Mesenchymal stem cell (in vitro differentiated cells and primary cell): Measurements from ENCODE around the gene HSD17B14.
A peak's percentile ranks its signal among the peaks of the same experiment; 100 is the strongest.

ENCODE experiments used
- DNase-seq: peaks from one replicate; pipeline ENCODE4 v3.0.0-alpha.2; 2013
- H2AFZ ChIP-seq: one replicate; pipeline ENCODE4 v1.6.1; 2013; ENCODE audit warnings: low read depth, mild to moderate bottlenecking, control low read depth, inconsistent platforms, low read length, moderate library complexity
- H2AK5ac ChIP-seq: 2 replicates; pipeline ENCODE4 v1.6.1; 2013; ENCODE audit warnings: low read length, moderate library complexity, mild to moderate bottlenecking, inconsistent platforms; ENCODE audit not compliant: severe bottlenecking
- H2BK120ac ChIP-seq: one replicate; pipeline ENCODE4 v1.6.1; 2013; ENCODE audit warnings: low read depth, mild to moderate bottlenecking, inconsistent platforms, low read length, moderate library complexity
- H2BK12ac ChIP-seq, 2 experiments: one replicate each; pipeline ENCODE4 v1.6.1; 2013; ENCODE audit warnings: inconsistent platforms in 2 of 2, low read length in 2 of 2, mild to moderate bottlenecking in 2 of 2, moderate library complexity in 2 of 2, control low read depth in 1 of 2
- H2BK15ac ChIP-seq: one replicate; pipeline ENCODE4 v1.6.1; 2013; ENCODE audit warnings: mild to moderate bottlenecking, low read depth, inconsistent platforms; ENCODE audit not compliant: poor library complexity, severe bottlenecking
- H2BK5ac ChIP-seq: 2 replicates; pipeline ENCODE4 v1.6.1; 2013; ENCODE audit warnings: low read depth, mild to moderate bottlenecking, low read length, control low read depth, inconsistent platforms; ENCODE audit not compliant: poor library complexity, severe bottlenecking
- H3K14ac ChIP-seq, 2 experiments: one replicate each; pipeline ENCODE4 v1.6.1; 2013; ENCODE audit warnings: inconsistent platforms in 2 of 2, low read length in 2 of 2, control low read depth in 1 of 2, mild to moderate bottlenecking in 1 of 2, moderate library complexity in 1 of 2
- H3K18ac ChIP-seq, 2 experiments: one replicate each; pipeline ENCODE4 v1.6.1; 2013; ENCODE audit warnings: inconsistent platforms in 2 of 2, low read length in 2 of 2, control low read depth in 1 of 2, low read depth in 1 of 2, mild to moderate bottlenecking in 1 of 2
- H3K23ac ChIP-seq, 2 experiments: one replicate each; pipeline ENCODE4 v1.6.1; 2013; ENCODE audit warnings: inconsistent platforms in 2 of 2, low read length in 2 of 2, mild to moderate bottlenecking in 2 of 2, moderate library complexity in 2 of 2, control low read depth in 1 of 2
- H3K27ac ChIP-seq: 2 replicates; pipeline ENCODE4 v1.5.1; 2013; ENCODE audit warnings: mild to moderate bottlenecking, moderate library complexity, low read length, control low read depth, inconsistent platforms; ENCODE audit not compliant: poor library complexity, severe bottlenecking
- H3K27me3 ChIP-seq, 2 experiments: 2 replicates each; pipeline versions ENCODE4 v1.6.1 to v1.7.0; 2013; ENCODE audit warnings: low read length in 2 of 2, mild to moderate bottlenecking in 2 of 2, moderate library complexity in 2 of 2, control low read depth in 1 of 2, inconsistent platforms in 1 of 2; ENCODE audit not compliant: control insufficient read depth in 1 of 2, insufficient read depth in 1 of 2
- H3K36me3 ChIP-seq, 2 experiments: 2 replicates each; pipeline versions ENCODE4 v1.6.1 to v1.7.0; 2013; ENCODE audit warnings: low read length in 2 of 2, control low read depth in 1 of 2, inconsistent platforms in 1 of 2, low read depth in 1 of 2, mild to moderate bottlenecking in 1 of 2; ENCODE audit not compliant: insufficient read depth in 2 of 2, control insufficient read depth in 1 of 2
- H3K4ac ChIP-seq, 2 experiments: one replicate each; pipeline ENCODE4 v1.6.1; 2013; ENCODE audit warnings: inconsistent platforms in 2 of 2, low read length in 2 of 2, mild to moderate bottlenecking in 2 of 2, moderate library complexity in 2 of 2, control low read depth in 1 of 2, low read depth in 1 of 2
- H3K4me1 ChIP-seq: 2 replicates; pipeline ENCODE4 v1.6.1; 2013; ENCODE audit warnings: low read depth, low read length, control low read depth; ENCODE audit not compliant: control insufficient read depth, insufficient read depth
- H3K4me2 ChIP-seq: 2 replicates; pipeline ENCODE4 v1.6.1; 2013; ENCODE audit warnings: low read length, mild to moderate bottlenecking, inconsistent platforms; ENCODE audit not compliant: poor library complexity, severe bottlenecking
- H3K4me3 ChIP-seq, 2 experiments: 2 replicates each; pipeline versions ENCODE4 v1.5.1 to v1.7.0; 2013; ENCODE audit warnings: low read length in 2 of 2, mild to moderate bottlenecking in 2 of 2, control low read depth in 1 of 2, low read depth in 1 of 2; ENCODE audit not compliant: insufficient read depth in 1 of 2
- H3K79me1 ChIP-seq: replicated peaks from 2 replicates; pipeline ENCODE4 v1.6.1; 2013; ENCODE audit warnings: mild to moderate bottlenecking, control low read depth, low read length, inconsistent platforms; ENCODE audit not compliant: poor library complexity, severe bottlenecking
- H3K9ac ChIP-seq: 2 replicates; pipeline ENCODE4 v1.7.0; 2013; ENCODE audit warnings: mild to moderate bottlenecking, low read length, moderate library complexity
- H3K9me3 ChIP-seq: 2 replicates; pipeline ENCODE4 v1.7.0; 2013; ENCODE audit warnings: mild to moderate bottlenecking, low read length; ENCODE audit not compliant: control insufficient read depth
- H4K8ac ChIP-seq: one replicate; pipeline ENCODE4 v1.6.1; 2013; ENCODE audit warnings: inconsistent platforms, mild to moderate bottlenecking, low read length, moderate library complexity
- H4K91ac ChIP-seq: one replicate; pipeline ENCODE4 v1.6.1; 2013; ENCODE audit warnings: mild to moderate bottlenecking, low read length, inconsistent platforms
- WGBS: methylation state at CpG from one replicate; pipeline ENCODE4 v1.1.7; 2013; ENCODE audit warnings: mixed read lengths; 5-methylcytosine and 5-hydroxymethylcytosine counted together

Gene HSD17B14

DNA sequence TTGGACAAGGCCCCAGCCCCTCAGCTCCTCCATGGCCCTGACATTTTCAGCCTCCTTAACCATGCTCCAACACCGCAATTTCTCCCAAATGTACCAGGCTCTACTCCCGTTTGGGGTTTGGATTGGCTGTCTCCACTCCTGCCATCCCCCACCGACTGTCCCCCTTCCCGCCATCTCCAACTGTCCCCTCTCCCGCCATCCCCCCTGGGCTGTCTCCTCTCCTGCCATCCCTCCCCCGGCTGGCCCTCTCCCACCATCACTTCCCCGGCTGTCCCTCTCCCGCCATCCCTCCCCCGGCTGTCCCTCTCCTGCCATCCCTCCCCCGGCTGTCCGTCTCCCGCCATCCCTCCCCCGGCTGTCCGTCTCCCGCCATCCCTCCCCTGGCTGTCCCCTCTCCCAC lies 30.8 kb downstream of the HSD17B14 start:
- Histone ChIP-seq H3K27me3 (no peaks in the 10 kb centered on the region), H2BK5ac (no peak overlapping the region), H2BK12ac (no peak overlapping the region), H3K36me3 (peaks cover 3 to 24% of the 10 kb centered on the region in 2 experiments), H2BK15ac (no peak overlapping the region), H3K27ac (no peak overlapping the region), H2BK120ac (no peak overlapping the region), H2AK5ac (no peak overlapping the region), H4K8ac (peak overlapping the region; percentile 14), H3K79me1 (peaks cover 20% of the 10 kb centered on the region), H3K9ac (no peak overlapping the region), H3K18ac (no peak overlapping the region), H4K91ac (no peak overlapping the region), H3K23ac (no peak overlapping the region), H3K4me3 (no peak overlapping the region), H3K14ac (no peak overlapping the region), H3K4ac (no peak overlapping the region), H2AFZ (no peak overlapping the region), H3K4me1 (peaks cover 27% of the 10 kb centered on the region), H3K9me3 (no peaks in the 10 kb centered on the region), H3K4me2 (no peak overlapping the region)
- DNase-seq, result no peak
- WGBS, result 97% methylated on average over 14 of the region's 15 CpGs

DNA sequence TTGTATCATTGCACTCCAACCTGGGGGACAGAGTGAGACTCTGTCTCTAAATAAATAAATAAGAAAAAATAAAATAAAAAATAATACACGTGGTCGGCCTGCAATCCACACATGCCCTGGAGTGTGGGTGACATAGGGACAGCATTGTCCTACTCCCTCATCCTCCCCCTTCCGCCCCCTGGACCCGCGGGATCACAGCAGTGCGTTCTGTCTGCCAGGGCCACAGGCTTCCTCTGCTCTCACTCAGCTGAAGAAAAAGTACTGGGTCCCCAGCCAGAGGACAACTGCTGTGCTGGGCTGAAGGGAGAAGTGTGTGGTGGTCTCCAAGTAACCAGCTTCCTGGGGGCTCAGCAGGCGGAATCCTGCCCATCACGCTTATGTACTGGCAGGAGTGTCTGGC lies 31.8 kb downstream of the HSD17B14 start:
- Histone ChIP-seq H2AFZ (no peak overlapping the region), H3K27ac (no peak overlapping the region), H2BK15ac (no peak overlapping the region), H3K4me2 (no peak overlapping the region), H3K23ac (no peak overlapping the region), H3K18ac (no peak overlapping the region), H2BK12ac (no peak overlapping the region), H2BK5ac (no peak overlapping the region), H2BK120ac (no peak overlapping the region), H3K4ac (no peak overlapping the region), H4K8ac (peak overlapping the region; percentile 19), H3K27me3 (no peaks in the 10 kb centered on the region), H3K9ac (no peak overlapping the region), H4K91ac (no peak overlapping the region), H3K4me3 (no peak overlapping the region), H3K36me3 (peaks cover 3 to 31% of the 10 kb centered on the region in 2 experiments), H3K4me1 (peaks cover 29% of the 10 kb centered on the region), H3K79me1 (peaks cover 20% of the 10 kb centered on the region), H3K9me3 (no peaks in the 10 kb centered on the region), H3K14ac (no peak overlapping the region), H2AK5ac (no peak overlapping the region)
- 86% methylated on average over 8 of the region's 8 CpGs for WGBS
- no peak for DNase-seq

DNA sequence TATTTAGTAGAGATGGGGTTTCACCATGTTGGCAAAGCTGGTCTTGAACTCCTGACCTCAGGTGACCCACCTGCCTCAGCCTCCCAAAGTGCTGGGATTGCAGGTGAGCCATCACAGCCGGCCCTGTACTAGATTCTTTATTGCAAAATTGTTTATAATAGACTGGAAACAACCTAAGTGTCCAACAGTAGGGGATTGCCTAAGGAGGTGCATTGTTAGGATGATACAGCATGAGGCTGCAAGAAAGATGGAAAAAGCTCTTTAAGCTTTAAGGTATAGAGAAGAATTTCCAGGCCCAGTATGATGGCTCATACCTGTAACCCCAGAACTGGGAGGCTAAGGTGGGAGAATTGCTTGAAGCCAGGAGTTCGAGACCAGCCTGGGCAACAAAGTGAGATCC lies 33.7 kb downstream of the HSD17B14 start:
- Histone ChIP-seq H4K91ac (no peak overlapping the region), H3K18ac (no peak overlapping the region), H2BK5ac (no peak overlapping the region), H2BK120ac (no peak overlapping the region), H3K4me2 (no peak overlapping the region), H2BK15ac (no peak overlapping the region), H2AFZ (no peak overlapping the region), H4K8ac (no peak overlapping the region), H3K23ac (no peak overlapping the region), H3K9ac (no peak overlapping the region), H3K14ac (no peak overlapping the region), H2BK12ac (no peak overlapping the region), H3K4me3 (no peak overlapping the region), H3K4me1 (peaks cover 33% of the 10 kb centered on the region), H3K4ac (no peak overlapping the region), H2AK5ac (no peak overlapping the region), H3K36me3 (peaks cover 3 to 27% of the 10 kb centered on the region in 2 experiments), H3K27me3 (no peaks in the 10 kb centered on the region), H3K27ac (no peak overlapping the region), H3K9me3 (no peaks in the 10 kb centered on the region), H3K79me1 (peaks cover 14% of the 10 kb centered on the region)
- no peak for DNase-seq
- WGBS, result 90% methylated on average over 1 of the region's 2 CpGs

DNA sequence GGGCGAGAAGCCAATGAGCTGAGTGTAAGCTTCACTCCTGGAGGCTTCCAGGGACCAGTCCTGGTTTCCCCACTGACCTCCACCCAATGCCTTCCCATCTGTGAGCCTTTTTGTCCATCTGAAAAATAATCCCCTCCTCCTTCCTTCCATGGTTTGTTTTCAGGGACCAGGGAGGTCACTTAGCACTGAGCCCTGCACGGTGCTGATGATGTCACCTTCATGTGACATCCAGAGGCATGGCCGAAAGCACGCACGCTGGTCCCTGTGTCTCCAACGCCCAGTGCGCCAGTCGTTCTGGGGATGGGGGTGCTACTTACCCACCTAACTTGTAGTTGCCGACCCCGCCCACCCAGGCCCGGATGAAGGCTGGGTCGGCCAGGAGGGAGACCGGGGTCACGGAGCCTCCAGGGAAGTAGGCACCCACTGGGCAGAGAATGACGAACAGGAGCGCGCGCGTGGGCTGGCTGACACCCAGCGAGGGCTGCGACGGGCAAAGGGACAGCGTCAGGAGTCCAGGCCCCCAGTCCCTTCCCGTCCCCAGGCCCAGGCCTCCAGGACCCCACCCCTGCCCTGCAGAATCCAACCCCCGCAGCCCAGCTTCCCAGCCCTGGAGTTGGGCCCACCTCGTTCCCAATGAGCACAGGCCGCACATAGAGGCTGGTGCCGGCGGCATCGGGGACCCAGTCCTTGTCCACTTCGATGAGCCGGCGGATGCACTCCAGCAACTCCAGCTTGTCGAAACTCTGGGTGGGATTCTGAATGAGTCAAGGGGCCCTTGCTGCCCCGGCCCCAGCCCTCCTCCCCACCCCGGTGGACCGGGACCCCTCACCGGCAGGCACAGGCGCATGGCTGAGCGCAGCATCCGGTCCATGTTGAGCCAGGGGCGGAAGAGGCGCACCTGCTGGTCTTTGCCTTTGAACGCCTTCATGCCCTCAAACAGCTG lies 36.7 kb downstream of the HSD17B14 start:
- Histone ChIP-seq H3K9ac (peak overlapping the region; percentile 41), H4K8ac (peak overlapping the region; percentile 87), H2BK15ac (peak overlapping the region; percentile 76), H2BK120ac (peak overlapping the region; percentile 64), H3K36me3 (peaks cover 2 to 22% of the 10 kb centered on the region in 2 experiments), H3K4me2 (peak overlapping the region; percentile 23), H3K14ac (peak overlapping the region in 1 of 2 experiments; percentile 53), H3K4ac (no peak overlapping the region), H3K9me3 (no peaks in the 10 kb centered on the region), H2AFZ (no peak overlapping the region), H3K4me3 (no peak overlapping the region), H2AK5ac (peak overlapping the region; percentile 79), H3K23ac (no peak overlapping the region), H2BK5ac (peak overlapping the region; percentile 22), H3K4me1 (peaks cover 25% of the 10 kb centered on the region), H3K27ac (peak overlapping the region; percentile 88), H2BK12ac (peak overlapping the region; percentile 51 to 72), H3K18ac (peak overlapping the region; percentile 67 to 76), H3K27me3 (no peaks in the 10 kb centered on the region), H4K91ac (peak overlapping the region; percentile 34), H3K79me1 (peaks cover 1% of the 10 kb centered on the region)
- DNase-seq, result no peak
- WGBS, result 95% methylated on average over 44 of the region's 44 CpGs
